GM18520 (cell line): ENCODE results near the gene IL10RB.
"Not testable (repeated sequence)": the region's sequence is repeated elsewhere in the genome, so short reads cannot be mapped to it uniquely, and the experiment has no call there.

Experiments used
- ATAC-seq: cut with Tn5 transposase; IDR thresholded peaks from one replicate; pipeline ENCODE4 v1.9.1; 2021; ENCODE audit not compliant: unreplicated experiment

Gene IL10RB

GRCh38 chr21:33266050-33266788 lies at the start of gene IL10RB:
Gene IL10RB (plus strand): TSS chr21:33266367. CDS start chr21:33266466, 99 bp downstream.
- ATAC-seq = peak; percentile 16

DNA sequence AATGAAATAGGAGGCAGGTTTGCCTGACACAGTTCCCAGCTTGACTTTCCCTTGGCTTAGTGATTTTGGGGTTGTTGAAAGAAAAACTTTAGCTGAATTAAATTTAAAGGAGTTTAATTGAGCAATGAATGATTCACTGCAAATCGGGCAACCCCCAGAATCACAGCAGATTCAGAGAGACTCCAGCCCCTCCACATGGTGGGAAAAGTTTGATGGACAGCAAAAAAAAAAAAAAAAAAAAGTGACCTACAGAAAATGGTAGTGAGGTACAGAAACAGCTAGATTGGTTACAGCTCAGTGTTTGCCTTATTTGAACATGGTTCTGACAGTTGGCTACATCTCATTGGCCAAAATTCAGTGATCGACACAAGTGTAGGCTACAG lies 49.0 kb upstream of the IL10RB start:
- ATAC-seq = no peak

DNA sequence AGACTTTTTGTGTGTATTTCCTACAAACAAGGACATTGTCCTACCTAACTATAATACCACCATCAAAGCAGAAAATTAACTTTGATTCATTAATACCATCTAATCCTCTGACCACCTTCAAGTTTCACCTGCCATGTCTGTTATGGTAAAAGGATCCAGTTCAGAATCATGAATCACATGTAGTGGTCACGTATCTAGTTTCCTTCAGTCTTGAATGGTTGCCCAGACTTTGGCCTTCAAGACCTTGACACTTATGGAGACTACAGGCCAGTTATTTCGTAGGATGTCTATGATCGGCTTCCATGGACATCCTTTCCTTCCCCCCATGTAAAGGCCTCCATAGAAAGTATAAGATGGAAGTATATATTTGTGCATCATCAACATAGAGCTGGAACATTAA lies 46.9 kb upstream of the IL10RB start:
- no peak for ATAC-seq

DNA sequence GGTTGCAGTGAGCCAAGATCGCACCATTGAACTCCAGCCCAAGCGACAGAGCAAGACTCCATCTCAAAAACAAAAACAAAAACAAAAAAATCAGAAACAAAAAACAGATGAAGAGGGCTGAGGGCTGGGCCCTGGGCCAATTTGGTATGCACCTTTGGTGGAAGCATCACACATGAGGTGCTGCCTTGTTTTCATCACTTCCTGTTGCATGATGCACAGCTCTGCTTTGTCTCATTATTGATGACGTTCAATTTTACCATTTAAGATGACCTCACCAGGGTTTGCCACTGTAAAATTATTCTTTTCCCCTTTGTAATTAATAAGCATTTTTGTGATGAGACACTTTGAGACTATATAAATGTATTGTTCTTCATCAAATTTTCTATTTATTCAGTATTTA lies 46.2 kb upstream of the IL10RB start:
- no peak for ATAC-seq

DNA sequence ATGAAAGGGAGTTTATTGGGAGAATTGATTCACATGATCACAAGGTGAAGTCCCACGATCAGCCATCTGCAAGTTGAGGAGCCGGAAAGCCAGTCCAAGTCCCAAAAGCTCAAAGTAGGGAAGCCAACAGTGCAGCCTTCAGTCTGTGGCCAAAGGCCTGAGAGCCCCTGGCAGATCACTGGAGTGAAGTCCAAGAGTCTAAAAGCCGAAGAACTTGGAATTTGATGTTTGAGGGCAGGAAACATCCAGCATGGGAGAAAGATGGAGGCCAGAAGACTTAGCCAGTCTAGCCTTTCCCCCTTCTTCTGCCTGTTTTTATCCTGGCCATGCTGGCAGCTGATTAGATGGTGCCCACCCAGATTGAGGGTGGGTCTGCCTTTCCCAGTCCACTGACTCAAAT lies 40.8 kb upstream of the IL10RB start:
- ATAC-seq = not testable (repeated sequence)

GRCh38 chr21:33228455-33228854 lies 37.7 kb upstream of the IL10RB start:
- ATAC-seq = no peak

DNA sequence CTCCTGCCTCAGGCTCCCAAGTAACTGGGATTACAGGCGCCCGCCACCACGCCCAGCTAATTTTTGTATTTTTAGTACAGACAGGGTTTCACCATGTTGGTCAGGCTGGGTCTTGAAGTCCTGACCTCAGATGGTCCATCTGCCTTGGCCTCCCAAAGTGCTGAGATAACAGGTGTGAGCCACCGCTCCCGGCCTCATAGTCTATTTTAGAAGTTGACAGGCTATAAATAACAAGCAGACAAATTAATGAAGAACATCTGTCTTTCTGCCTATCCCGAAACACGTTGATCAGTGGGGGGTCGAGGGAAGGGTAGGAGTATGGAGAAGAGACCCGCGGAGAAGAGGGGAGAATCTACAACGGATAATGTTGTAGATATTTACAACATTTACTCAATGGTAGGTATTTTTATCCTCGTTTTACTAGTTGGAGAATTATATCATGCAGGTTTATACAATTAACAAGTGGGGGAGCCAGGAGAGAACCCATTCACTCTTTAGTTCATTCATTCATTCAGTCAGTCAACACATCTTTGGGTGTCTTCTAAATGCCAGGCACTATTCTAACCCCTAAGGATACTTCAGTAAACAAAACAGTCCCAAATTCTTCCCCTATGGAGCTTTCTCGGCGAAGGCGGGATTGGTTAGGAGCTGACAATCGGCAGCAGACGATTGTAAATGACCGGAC lies 36.9 kb upstream of the IL10RB start:
- ATAC-seq = peak; percentile 1

DNA sequence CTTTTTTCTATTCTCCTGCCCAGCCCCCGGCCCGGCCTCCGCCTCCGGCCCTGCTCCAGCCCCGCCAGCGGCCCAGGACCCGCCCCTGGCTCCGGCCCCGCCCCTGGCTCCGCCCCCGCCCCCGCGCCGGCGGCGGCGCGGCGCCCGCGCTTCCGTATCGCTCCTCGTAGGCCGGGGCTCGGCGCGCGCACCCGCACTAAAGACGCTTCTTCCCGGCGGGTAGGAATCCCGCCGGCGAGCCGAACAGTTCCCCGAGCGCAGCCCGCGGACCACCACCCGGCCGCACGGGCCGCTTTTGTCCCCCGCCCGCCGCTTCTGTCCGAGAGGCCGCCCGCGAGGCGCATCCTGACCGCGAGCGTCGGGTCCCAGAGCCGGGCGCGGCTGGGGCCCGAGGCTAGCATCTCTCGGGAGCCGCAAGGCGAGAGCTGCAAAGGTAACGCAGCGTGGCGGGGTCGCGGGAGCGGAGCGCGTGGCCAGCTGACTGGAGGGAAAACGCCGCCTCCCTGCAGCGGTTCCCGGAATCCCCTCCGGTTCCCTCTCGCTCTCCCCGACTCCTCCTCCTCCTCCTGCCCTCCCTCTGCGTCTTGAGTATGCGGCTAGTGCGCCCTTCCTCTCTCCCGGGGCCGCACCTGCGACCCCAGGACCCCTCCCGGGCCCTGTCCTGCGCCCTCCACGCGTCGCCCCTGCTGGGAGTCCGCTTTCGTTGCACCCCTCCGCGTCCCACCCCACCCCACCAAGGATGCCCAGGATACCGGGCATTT lies 36.2 kb upstream of the IL10RB start, which contains the start of gene IFNAR2:
TSS of gene IFNAR2 (plus strand) at position 155 of the 761 bp plus-strand sequence. CDS start 11,985 bp downstream, outside the sequence.
- peak; percentile 51 for ATAC-seq

DNA sequence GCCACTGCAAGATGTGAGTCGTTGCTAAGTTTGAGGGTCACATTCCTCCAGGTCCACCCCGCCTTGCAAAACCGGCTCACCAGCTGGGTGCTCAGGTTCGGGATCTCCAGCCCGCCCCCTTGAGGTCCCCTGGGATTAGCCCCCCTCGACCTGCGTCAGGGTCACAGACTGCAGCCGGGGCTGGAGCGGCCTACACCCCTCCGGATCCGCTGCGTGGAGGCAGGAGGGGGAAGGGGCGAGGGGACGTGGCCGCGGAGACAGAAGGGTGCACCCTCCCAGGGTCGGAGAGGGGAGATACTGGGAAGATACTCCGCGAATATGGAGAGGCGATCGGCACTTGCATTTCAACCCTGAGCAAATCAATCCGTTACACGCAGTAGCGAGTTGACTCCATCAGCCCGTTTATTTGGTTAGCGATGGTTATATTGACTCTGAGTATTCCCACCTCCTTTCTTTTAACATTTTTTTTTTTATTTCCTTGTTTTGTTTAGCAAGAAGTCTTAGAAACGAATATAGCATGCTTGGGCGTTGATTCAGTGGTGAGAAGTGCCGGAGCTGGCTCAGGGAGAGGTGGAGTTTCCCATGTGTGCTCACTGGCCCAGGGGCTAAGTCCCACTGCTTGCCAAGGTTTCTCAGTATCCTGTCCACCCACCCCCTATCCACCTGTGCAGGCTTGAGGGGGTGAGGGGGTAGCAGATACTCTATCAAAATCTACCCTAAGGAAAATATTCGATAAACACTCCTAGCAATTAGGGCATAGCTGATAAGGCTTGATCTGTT lies 35.4 kb upstream of the IL10RB start:
- ATAC-seq = no peak

GRCh38 chr21:33231526-33231925 lies 34.6 kb upstream of the IL10RB start:
- ATAC-seq = no peak

DNA sequence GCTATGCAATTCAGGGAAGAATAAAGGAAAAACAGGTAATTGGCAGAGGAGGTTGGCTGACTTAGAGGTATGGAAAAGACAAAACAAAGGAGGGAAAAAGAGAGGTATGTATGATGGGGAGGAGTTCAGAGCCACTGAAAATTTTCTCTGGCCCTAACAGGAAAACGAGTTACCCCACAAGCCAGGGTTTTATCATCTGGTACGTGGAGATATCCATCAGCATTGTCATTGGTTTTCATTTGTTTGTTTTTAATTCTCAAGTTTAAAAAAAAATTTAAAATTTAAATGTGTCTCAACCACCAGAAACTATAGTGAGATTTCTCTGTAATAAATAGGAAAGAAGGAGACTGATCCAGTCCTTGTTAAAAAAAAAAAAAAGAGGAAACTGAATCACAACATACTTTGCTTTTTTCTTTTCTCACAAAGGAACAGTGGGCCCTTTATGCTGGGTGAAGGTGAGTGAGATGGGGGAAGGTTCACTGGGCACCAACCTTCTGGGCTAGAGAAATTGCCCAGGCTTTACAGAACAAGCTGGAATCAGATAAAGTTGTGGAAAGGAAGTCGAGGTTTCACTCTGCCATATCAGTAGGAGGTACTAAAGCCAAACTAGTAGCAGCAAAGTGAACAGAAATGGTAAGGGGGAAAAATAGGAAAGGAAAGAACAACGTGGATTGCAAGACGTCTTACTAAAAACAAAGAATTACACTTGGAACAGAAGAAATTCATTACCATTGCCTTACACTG lies 33.7 kb upstream of the IL10RB start:
- no peak for ATAC-seq

- ATAC-seq = no peak
Measured at GRCh38 chr21:33234635-33235520, 31.3 kb upstream of the IL10RB start.

GRCh38 chr21:33236013-33236686 lies 30.0 kb upstream of the IL10RB start:
- no peak for ATAC-seq

GRCh38 chr21:33236766-33237165 lies 29.4 kb upstream of the IL10RB start:
- ATAC-seq = no peak

GRCh38 chr21:33237486-33237885 lies 28.7 kb upstream of the IL10RB start:
- ATAC-seq = no peak

DNA sequence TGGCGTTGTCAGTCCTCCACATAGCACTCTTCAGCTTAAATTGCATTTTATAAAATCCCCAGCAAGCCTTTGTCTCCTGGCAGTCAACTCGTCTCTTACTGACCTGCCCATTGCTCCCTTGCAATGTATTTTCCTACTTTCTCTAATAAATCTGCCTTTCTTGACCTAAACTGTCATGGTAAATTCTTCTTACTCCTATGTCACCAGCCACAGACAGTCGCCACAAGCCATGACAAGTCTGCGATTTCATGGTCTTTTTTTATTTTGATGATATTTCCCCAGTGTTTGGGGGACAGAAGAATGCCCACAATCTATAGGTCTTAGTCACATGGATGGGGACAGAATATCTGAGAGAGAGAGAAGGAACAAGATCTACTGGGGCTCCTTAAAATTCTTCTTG lies 28.0 kb upstream of the IL10RB start:
- ATAC-seq = no peak

DNA sequence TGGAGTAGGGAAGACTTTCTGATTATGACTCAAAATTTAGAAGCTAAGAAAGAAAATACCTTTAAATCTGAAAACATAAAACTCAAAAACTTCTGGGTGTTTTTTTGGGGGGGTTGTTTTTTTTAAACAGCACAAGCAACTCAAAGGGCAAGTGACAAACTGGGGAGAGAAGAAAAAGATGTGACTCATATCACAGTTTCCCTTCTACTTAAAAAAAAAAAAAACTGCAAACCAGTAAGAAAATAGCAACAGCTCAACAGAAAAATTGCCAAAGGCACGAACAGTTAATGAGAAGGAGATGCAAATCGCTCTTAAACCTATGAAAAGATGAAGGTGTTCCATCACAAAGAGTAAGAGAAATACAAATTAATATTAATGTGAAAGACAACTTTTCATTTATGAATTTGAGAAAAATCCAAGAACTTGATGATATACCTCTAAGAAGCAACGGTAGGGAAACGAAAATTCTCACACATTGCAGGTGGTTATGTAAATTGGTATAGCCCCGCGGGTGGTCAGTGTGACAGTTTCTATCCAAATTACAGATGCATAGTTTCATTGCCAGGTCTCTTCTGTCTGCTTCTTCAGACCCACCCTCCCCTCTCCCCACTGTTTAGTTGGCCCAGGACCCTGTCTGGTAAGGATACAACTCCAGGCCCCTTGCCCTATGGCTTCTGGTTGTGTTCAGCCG lies 27.5 kb upstream of the IL10RB start:
- peak; percentile 73 for ATAC-seq

DNA sequence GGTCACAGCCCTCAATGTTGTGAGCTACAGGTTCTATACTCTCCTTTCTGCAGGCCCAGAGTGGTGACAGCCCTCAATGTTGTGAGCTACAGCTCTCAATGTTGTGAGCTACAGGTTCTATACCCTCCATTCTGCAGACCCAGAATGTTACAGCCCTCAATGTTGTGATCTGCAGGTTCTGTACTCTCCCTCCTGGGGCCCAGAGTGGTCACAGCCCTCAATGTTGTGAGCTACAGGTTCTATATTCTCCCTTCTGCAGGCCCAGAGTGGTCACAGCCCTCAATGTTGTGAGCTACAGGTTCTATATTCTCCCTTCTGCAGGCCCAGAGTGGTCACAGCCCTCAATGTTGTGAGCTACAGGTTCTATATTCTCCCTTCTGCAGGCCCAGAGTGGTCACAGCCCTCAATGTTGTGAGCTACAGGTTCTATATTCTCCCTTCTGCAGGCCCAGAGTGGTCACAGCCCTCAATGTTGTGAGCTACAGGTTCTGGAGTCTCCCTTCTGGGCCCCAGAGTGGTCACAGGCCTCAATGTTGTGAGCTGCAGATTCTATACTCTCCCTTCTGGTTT lies 26.5 kb upstream of the IL10RB start:
- ATAC-seq = not testable (repeated sequence)
